Dendritic cell treated with granulocyte-macrophage colony-stimulating factor and Interleukin-4, amounts not matched to agents 40 ng/mL and 50 ng/mL, for 4 days (primary cell): ENCODE measurements around the gene PTPN21.

Source experiments
- H3K27ac Mint-ChIP-seq: one replicate; pipeline ENCODE4 v1.8.0; 2022; ENCODE audit warnings: mild to moderate bottlenecking, mixed read lengths
- H3K27me3 Mint-ChIP-seq: one replicate; pipeline ENCODE4 v1.8.0; 2022; ENCODE audit warnings: mild to moderate bottlenecking, mixed read lengths
- H3K36me3 Mint-ChIP-seq: one replicate; pipeline ENCODE4 v1.8.0; 2022; ENCODE audit warnings: low read depth, mixed read lengths
- H3K4me1 Mint-ChIP-seq: one replicate; pipeline ENCODE4 v1.8.0; 2022; ENCODE audit warnings: low read depth, mixed read lengths
- H3K4me3 Mint-ChIP-seq: one replicate; pipeline ENCODE4 v1.8.0; 2022; ENCODE audit warnings: mild to moderate bottlenecking, moderate library complexity, mixed read lengths
- H3K9me3 Mint-ChIP-seq: one replicate; pipeline ENCODE4 v1.8.0; 2022; ENCODE audit warnings: mixed read lengths
- intact Hi-C: fragments of 100-400 bp; cut with micrococcal nuclease; formaldehyde crosslinking; loops from one replicate; pipeline ENCODE4 v1.15.0; 2022

PTPN21 gene

GRCh38 chr14:88481794-88482193, 73.0 kb downstream of the PTPN21 start:
- peaks cover 7% of the 10 kb centered on the region for H3K9me3 Mint-ChIP-seq
- intact Hi-C loops: no loop called here
- H3K27me3 Mint-ChIP-seq: peaks cover 6% of the 10 kb centered on the region
- H3K36me3 Mint-ChIP-seq: no peaks in the 10 kb centered on the region
- no peaks in the 10 kb centered on the region for H3K4me1 Mint-ChIP-seq
- H3K4me3 Mint-ChIP-seq: no peak overlapping the region
- no peak overlapping the region for H3K27ac Mint-ChIP-seq

- no peaks in the 10 kb centered on the region for H3K36me3 Mint-ChIP-seq
Measured at GRCh38 chr14:88481059-88481458, 73.7 kb downstream of the PTPN21 start.

DNA sequence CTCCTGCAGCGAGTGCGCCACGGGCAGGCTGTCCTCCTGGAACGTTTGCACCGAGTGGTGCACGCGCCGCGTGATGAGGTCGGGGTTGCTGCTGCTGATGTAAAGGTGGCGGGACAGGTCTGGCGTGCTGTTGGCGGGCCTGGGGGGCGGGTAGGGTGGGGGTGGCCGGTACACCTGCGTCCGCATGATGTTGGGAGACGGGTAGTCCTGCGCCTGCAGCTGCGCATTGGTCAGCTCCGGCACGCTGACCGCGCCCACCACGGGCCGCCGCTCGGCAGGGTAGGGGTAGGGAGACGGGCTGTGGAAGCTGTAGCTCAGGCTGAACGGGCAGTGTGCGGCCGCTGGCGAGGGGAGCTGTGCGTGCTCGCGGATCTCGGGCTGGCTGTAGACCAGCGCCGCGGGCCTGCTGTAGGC, 75.2 kb downstream of the PTPN21 start:
- Mint-ChIP-seq H3K36me3 (no peaks in the 10 kb centered on the region), H3K4me3 (no peak overlapping the region), H3K9me3 (peaks cover 7% of the 10 kb centered on the region), H3K27ac (no peak overlapping the region), H3K27me3 (peaks cover 6% of the 10 kb centered on the region), H3K4me1 (no peaks in the 10 kb centered on the region)
- intact Hi-C loops: no loop called here

More at GRCh38 chr14:88481059-88481458, 73.7 kb downstream of the PTPN21 start:
- peaks cover 7% of the 10 kb centered on the region for H3K9me3 Mint-ChIP-seq
- no peak overlapping the region for H3K27ac Mint-ChIP-seq
- no peak overlapping the region for H3K4me3 Mint-ChIP-seq
- no peaks in the 10 kb centered on the region for H3K4me1 Mint-ChIP-seq
- intact Hi-C loops: no loop called here
- peaks cover 6% of the 10 kb centered on the region for H3K27me3 Mint-ChIP-seq

DNA sequence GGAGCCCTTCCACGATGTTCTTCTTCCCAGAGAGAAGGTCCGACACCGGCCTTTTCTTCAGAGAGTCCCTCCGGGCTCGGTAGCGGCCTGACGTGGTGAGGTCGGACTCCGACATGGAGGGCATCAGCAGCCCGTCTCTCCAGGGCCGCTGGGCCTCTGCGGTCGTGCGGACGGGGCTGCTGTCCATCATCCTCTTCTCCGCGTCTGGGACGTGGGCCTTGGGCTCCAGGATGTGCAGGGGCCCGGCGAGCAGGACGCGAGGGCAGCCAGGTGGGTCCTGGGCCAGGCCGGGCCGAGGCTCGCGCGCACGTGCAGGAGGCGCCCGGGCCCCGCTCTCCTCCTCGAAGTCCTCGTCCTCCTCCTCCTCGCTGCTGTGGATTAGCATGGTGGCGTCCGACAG, 75.9 kb downstream of the PTPN21 start:
- Mint-ChIP-seq H3K27ac (no peak overlapping the region), H3K4me3 (no peak overlapping the region), H3K36me3 (no peaks in the 10 kb centered on the region), H3K4me1 (no peaks in the 10 kb centered on the region), H3K9me3 (peaks cover 7% of the 10 kb centered on the region), H3K27me3 (peaks cover 6% of the 10 kb centered on the region)
- intact Hi-C loops: no loop called here

DNA sequence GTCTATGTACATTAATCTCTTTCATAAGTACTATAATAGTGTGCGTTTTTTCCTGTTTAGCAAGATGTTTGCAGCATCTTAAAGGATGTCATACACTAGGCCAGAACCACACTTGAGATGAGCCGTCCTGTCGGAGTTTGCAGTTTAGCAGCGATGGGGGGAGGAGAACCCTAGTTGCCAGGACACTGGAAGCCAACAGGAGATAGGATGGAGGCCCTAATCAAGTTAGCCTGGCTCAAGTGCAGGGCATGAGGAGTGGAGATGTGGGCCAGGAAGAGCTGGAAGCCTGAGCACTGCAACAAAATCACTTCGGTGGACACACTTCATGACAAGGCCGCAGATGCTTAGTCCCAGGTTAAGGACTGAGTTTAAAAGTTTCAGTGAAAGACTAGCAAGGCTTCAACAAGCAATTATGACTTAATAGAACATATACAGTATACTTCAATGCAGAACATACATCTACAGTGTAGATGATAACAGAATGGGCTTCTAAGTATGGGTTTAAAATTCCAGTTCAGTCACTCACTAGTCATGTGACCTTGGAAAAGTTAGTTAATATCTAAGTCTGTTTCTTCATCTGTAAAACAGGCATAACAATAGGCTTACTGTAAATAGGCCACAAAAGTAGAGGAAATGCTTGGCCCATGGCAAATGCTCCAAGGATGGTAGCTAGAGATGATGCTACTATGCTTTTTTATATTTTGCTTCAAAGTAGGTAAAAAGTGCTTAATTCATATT, 77.1 kb downstream of the PTPN21 start:
- intact Hi-C loops: no loop called here
- Mint-ChIP-seq H3K4me3 (no peak overlapping the region), H3K9me3 (peaks cover 7% of the 10 kb centered on the region), H3K27ac (no peak overlapping the region), H3K27me3 (peaks cover 6% of the 10 kb centered on the region), H3K4me1 (no peaks in the 10 kb centered on the region), H3K36me3 (no peaks in the 10 kb centered on the region)

GRCh38 chr14:88476825-88477224, 78.0 kb downstream of the PTPN21 start:
- H3K9me3 Mint-ChIP-seq: peaks cover 7% of the 10 kb centered on the region
- H3K27me3 Mint-ChIP-seq: peaks cover 6% of the 10 kb centered on the region
- no peaks in the 10 kb centered on the region for H3K36me3 Mint-ChIP-seq
- H3K27ac Mint-ChIP-seq: no peak overlapping the region
- intact Hi-C loops: no loop called here
- H3K4me3 Mint-ChIP-seq: no peak overlapping the region
- H3K4me1 Mint-ChIP-seq: no peaks in the 10 kb centered on the region

DNA sequence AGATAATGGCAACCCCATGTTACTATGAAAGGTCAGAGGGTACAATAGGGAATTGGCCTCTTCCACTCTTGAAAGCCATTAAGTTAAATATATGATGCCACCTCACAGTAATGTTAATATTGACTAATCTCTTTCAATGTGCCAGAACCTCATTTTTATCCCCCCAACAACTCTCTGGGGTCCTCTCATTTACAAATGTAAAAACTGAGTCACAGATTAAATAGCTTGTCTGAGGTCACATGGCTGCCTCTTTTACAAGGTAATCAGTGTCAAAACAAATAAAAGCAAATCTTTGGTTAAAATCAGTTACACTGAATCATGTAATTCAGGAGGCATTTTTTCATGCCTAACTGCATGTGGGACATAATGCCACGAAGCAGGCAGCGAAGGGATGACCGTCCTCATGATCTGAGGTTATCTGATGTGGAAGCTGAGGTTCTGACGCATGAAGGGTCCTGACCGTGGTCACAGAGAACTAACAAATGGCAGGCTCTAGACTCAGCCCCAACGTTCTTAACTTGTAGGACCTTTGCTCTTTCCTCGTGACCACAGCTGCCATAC, 78.5 kb downstream of the PTPN21 start:
- H3K9me3 Mint-ChIP-seq: peaks cover 7% of the 10 kb centered on the region
- H3K4me1 Mint-ChIP-seq: no peaks in the 10 kb centered on the region
- H3K27me3 Mint-ChIP-seq: peaks cover 6% of the 10 kb centered on the region
- no peak overlapping the region for H3K27ac Mint-ChIP-seq
- H3K36me3 Mint-ChIP-seq: no peaks in the 10 kb centered on the region
- H3K4me3 Mint-ChIP-seq: no peak overlapping the region
- intact Hi-C loops: no loop called here

- Mint-ChIP-seq H3K9me3 (no peaks in the 10 kb centered on the region), H3K36me3 (no peaks in the 10 kb centered on the region), H3K4me1 (no peaks in the 10 kb centered on the region), H3K4me3 (no peak overlapping the region), H3K27me3 (no peaks in the 10 kb centered on the region), H3K27ac (no peak overlapping the region)
- intact Hi-C loops: no loop called here
Measured at GRCh38 chr14:88473791-88474190, 81.0 kb downstream of the PTPN21 start.

- H3K27ac Mint-ChIP-seq: no peak overlapping the region
- H3K4me3 Mint-ChIP-seq: no peak overlapping the region
- H3K36me3 Mint-ChIP-seq: no peaks in the 10 kb centered on the region
- H3K9me3 Mint-ChIP-seq: no peaks in the 10 kb centered on the region
- no peaks in the 10 kb centered on the region for H3K4me1 Mint-ChIP-seq
- no peaks in the 10 kb centered on the region for H3K27me3 Mint-ChIP-seq
- intact Hi-C loops: no loop called here
Measured at GRCh38 chr14:88470542-88471440, 84.0 kb downstream of the PTPN21 start.

DNA sequence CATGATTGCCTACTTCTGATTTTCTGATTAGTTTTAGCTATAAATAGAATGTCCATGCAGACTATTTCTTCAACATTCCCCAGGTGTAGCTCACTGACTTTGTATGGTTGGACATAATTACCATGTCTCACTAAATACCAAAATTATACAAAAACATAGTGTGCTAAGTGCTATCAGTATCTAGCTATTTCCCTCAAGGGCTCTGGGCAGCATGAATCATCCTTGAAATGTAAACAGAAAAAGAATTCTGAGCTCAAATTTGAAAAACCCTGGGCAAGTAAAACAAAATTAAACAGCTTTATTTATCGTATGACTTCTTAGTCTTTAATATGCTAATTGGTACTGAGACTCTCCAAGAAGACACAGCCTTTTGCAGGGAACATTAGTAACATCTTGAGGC, 86.4 kb downstream of the PTPN21 start:
- H3K4me3 Mint-ChIP-seq: no peak overlapping the region

DNA sequence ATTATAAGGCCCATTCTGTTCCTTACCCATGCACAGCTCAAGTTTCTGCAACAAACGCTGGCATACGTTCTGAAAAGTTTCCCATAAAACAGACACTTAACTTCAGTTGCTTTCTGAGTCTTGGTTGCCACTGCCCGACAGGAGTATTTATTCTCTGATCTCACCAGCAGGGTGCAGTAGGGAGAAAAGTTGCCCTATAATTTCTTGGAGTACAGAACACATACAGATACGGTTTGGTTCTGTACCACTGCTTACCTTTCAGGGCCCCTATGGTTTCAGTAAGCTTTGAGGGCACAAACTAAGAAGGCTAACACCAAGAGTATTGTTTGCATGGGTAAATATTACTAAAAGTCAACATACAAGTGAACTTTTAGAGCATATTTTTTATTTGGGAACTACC, 91.5 kb downstream of the PTPN21 start:
- Mint-ChIP-seq H3K4me3 (no peak overlapping the region), H3K9me3 (peaks cover 27% of the 10 kb centered on the region), H3K27ac (no peak overlapping the region), H3K36me3 (peaks cover 20% of the 10 kb centered on the region), H3K27me3 (no peaks in the 10 kb centered on the region), H3K4me1 (no peaks in the 10 kb centered on the region)
- intact Hi-C loops: no loop called here

More for the DNA sequence above, 86.4 kb downstream of the PTPN21 start:
- Mint-ChIP-seq H3K27ac (no peak overlapping the region), H3K27me3 (no peaks in the 10 kb centered on the region), H3K4me1 (no peaks in the 10 kb centered on the region), H3K36me3 (no peaks in the 10 kb centered on the region), H3K9me3 (no peaks in the 10 kb centered on the region)
- intact Hi-C loops: no loop called here

DNA sequence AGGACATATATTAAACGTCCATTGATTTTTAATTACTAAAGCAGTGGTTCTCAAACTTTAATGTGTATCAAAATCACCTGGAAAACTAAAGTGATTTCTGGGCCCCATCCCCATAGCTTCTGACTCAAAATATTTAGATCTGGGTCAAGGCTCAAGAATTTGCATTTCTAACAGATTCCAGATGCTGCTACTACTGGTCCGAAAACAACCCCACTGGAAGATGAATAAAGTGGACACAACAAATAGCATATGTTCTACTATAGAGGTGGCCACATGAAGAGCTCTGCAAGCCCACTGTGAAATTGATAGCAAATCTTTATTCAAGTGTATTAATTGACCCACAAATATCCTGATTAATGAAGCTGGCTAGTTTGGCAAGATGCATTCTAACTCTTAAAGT, 99.9 kb downstream of the PTPN21 start:
- Mint-ChIP-seq H3K4me3 (no peak overlapping the region), H3K27me3 (no peaks in the 10 kb centered on the region), H3K9me3 (peaks cover 37% of the 10 kb centered on the region), H3K36me3 (peaks cover 20% of the 10 kb centered on the region), H3K27ac (no peak overlapping the region), H3K4me1 (no peaks in the 10 kb centered on the region)
- intact Hi-C loops: no loop called here

DNA sequence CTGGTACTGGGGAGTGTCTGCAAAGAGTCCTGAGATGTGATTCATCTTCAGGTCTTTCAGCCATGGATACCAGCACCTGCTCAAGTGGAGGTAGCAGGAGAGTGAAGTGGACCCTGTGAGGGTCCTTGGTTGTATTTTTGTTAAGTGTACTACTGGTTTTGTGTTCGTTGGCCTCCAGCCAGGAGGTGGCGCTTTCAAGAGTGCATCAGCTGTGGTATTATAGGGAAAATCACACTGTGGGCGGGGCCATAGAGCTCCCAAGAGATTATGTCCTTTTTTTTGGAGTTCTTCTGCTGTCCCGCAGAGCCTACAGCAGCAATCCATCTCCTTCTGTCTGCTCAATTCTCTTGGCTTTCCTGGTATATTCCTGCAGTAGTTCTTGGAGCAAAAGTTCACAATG, 102.6 kb downstream of the PTPN21 start:
- H3K36me3 Mint-ChIP-seq: peaks cover 26% of the 10 kb centered on the region
- H3K4me1 Mint-ChIP-seq: no peaks in the 10 kb centered on the region
- no peak overlapping the region for H3K4me3 Mint-ChIP-seq
- peaks cover 28% of the 10 kb centered on the region for H3K9me3 Mint-ChIP-seq
- intact Hi-C loops: no loop called here
- no peaks in the 10 kb centered on the region for H3K27me3 Mint-ChIP-seq
- no peak overlapping the region for H3K27ac Mint-ChIP-seq

DNA sequence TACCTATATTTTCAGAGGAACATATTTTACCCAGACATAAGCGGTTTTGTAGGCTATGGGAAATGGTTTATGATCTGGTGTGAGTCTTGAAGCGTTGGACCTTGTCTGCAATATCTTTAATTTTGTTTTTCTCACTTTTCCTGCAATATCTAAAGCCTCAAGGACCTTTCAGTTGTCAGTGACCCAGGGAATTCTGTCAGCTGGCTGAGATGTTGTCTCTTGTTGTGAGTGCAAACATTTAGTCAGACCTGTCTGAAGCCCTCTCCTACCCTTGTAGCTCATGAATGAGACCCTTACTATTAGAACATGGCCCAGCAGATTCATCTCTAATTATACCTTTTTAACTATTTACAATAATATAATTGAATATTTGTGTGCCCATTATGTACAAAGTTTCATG, 115.7 kb downstream of the PTPN21 start:
- H3K27me3 Mint-ChIP-seq: no peaks in the 10 kb centered on the region
- peaks cover 7% of the 10 kb centered on the region for H3K36me3 Mint-ChIP-seq
- intact Hi-C loops: no loop called here
- H3K27ac Mint-ChIP-seq: no peak overlapping the region
- H3K9me3 Mint-ChIP-seq: no peaks in the 10 kb centered on the region
- H3K4me1 Mint-ChIP-seq: no peaks in the 10 kb centered on the region
- no peak overlapping the region for H3K4me3 Mint-ChIP-seq
